Heart left ventricle (tissue), 13 donors: ENCODE data around the gene RAG2.
"Not testable (repeated sequence)": the region's sequence is repeated elsewhere in the genome, so short reads cannot be mapped to it uniquely, and the experiment has no call there.

Source experiments
- CTCF ChIP-seq, 12 donors: fragments of 200-600 bp; sonication (generic) in 4 of 12; IDR thresholded peaks; one replicate each; pipeline versions ENCODE4 v1.5.0 to v1.8.0; 2018 to 2022; ENCODE audit warnings: antibody characterized with exemption in 12 of 12, mild to moderate bottlenecking in 5 of 12
- POLR2A ChIP-seq, 2 donors: fragments of 450-650 bp; IDR thresholded peaks; one replicate each; pipeline ENCODE4 v1.6.1; 2017; ENCODE audit warnings: antibody characterized with exemption in 2 of 2, mild to moderate bottlenecking in 2 of 2, moderate library complexity in 2 of 2
- donor health status: ischemic (EF 13 %, LVEDD 7.1; RV severe dilation, severe dysfunction).
- donor health status: DM: no; HTN: yes; CAD: no.
- donor health status: DM: no; HTN: no; CAD: no.
- donor health status: ischemic (EF 25% LVEDD 6.9; RV normal size, moderate dysfunction).
- donor health status: ischemic (EF 25% LVEDD 5.7; RV mildly dilated, moderate dysfunction).
- donor health status: ischemic (EF 35%, LVEDD 5.7; RV mildly dilated, moderate dysfunction).
- donor health status: nonischemic (EF 11% LVEDD 7.7; RV severe dilation, severe dysfunction).
- donor health status: DM: yes; HTN: yes; CAD: no.
- donor health status: PGD.
- donor health status: ischemic (EF 29% LVEDD 5.4; RV normal size, mild dysfunction).
- donor health status: nonischemic (EF 23%, LVEDD 6.1; RV moderate dilation, normal function).

GRCh38 chr11:36557390-36557789, 40.6 kb downstream of the RAG2 start:
- not testable (repeated sequence) for TF ChIP-seq CTCF, POLR2A (IDR thresholded peaks at IDR 0.05)
